ENCODE results near the gene SLC38A7. TPM values are rescaled to one million over a fixed set of nuclear protein-coding genes. Genes with fewer than 3 reads are reported as not detected.

SLC38A7 gene
- total RNA-seq, 2 experiments from 2014 or later: 5.3 to 5.6 TPM

DNA sequence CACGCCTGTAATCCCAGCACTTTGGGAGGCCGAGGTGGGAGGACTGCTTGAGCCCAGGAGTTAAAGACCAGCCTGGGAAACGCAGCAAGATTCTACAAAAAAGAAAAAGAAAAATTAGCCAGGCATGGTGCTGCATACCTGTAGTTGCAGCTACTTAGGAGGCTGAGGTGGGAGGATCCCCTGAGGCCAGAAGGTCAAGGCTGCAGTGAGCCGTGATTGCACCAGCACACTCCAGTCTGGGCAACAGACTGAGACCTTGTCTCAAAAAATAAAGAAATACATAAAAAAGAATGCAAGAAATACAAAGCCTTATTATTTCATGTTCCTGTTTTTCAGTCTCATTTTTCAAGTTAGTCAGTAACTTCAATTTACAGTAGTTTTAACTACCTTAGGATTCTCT, 49.1 kb downstream of the SLC38A7 start:
- Histone ChIP-seq H3K27ac (ENCODE audit: low read depth in 1 of 2, low read length in 2 of 2) (no peak overlapping the region), H3K4me3 (ENCODE audit: low read length) (no peak overlapping the region), H3K27me3 (ENCODE audit: control insufficient read depth in 1 of 2, insufficient read depth in 2 of 2, low read length in 2 of 2) (no peaks in the 10 kb centered on the region), H3K36me3 (ENCODE audit: insufficient read depth, low read length) (no peaks in the 10 kb centered on the region), H3K4me1 (ENCODE audit: insufficient read depth, low read length) (peaks cover 4% of the 10 kb centered on the region), H3K9me3 (ENCODE audit: control insufficient read depth in 1 of 2, insufficient read depth in 1 of 2, low read length in 2 of 2) (no peaks in the 10 kb centered on the region)
- TF ChIP-seq, protein P1, sequence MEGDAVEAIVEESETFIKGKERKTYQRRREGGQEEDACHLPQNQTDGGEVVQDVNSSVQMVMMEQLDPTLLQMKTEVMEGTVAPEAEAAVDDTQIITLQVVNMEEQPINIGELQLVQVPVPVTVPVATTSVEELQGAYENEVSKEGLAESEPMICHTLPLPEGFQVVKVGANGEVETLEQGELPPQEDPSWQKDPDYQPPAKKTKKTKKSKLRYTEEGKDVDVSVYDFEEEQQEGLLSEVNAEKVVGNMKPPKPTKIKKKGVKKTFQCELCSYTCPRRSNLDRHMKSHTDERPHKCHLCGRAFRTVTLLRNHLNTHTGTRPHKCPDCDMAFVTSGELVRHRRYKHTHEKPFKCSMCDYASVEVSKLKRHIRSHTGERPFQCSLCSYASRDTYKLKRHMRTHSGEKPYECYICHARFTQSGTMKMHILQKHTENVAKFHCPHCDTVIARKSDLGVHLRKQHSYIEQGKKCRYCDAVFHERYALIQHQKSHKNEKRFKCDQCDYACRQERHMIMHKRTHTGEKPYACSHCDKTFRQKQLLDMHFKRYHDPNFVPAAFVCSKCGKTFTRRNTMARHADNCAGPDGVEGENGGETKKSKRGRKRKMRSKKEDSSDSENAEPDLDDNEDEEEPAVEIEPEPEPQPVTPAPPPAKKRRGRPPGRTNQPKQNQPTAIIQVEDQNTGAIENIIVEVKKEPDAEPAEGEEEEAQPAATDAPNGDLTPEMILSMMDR (IDR thresholded peaks at IDR 0.05): no peak
- ATAC-seq (ENCODE audit: poor library complexity): no peak
- DNase-seq: no peak
- H3K4me1 Mint-ChIP-seq (ENCODE audit: low read depth): peaks cover 2% of the 10 kb centered on the region
- CTCF ChIA-PET: no interaction called here
- H3K36me3 Mint-ChIP-seq (ENCODE audit: low read depth): no peaks in the 10 kb centered on the region
- no peaks in the 10 kb centered on the region for H3K9me3 Mint-ChIP-seq
- POLR2A ChIA-PET: no interaction called here
- H3K27me3 Mint-ChIP-seq: peaks cover 8% of the 10 kb centered on the region
- no peak overlapping the region for H3K4me3 Mint-ChIP-seq
- intact Hi-C loops (cut with DNase I, micrococcal nuclease): loop anchor here in 1 of 2 experiments (2.0 to 10.0 kb wide), 3 partner anchors 47 to 901 kb away; partner anchors contain the start of genes CSNK2A2 and KATNB1
- H3K27ac Mint-ChIP-seq: no peak overlapping the region

DNA sequence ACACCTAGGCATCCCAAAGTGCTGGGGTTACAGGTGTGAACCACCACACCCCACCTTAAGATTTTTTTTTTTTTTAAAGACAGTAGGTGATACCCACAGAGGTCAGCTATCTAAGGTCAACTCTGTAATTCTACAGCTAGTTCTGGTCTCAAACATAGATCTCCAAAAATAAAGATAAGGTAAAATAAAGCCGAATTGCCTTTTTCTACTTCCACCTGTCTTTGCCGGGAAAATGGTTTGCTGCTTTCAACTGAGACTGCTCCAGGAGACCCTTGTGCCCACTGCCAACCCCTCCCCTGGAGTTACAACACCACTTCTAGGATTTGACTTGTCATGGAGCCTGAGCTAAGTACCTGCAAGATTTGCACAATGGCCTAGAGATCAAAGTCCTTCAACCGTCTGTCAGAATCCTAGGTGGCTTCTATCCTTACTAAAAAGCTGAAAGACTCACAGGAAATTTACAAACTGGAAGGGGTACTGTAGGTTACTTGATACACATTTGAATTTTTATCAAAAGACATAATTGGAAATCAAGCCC, 50.2 kb downstream of the SLC38A7 start:
- Mint-ChIP-seq H3K4me1 (ENCODE audit: low read depth) (peaks cover 10% of the 10 kb centered on the region), H3K36me3 (ENCODE audit: low read depth) (peaks cover 11% of the 10 kb centered on the region), H3K27ac (no peak overlapping the region), H3K9me3 (no peaks in the 10 kb centered on the region), H3K4me3 (no peak overlapping the region), H3K27me3 (peaks cover 8% of the 10 kb centered on the region)
- H3K4me3 ChIP-seq (ENCODE audit: low read length): no peak overlapping the region
- POLR2A ChIA-PET: no interaction called here
- no peaks in the 10 kb centered on the region for H3K36me3 ChIP-seq (ENCODE audit: insufficient read depth, low read length)
- TF ChIP-seq, protein P1 (IDR thresholded peaks at IDR 0.05): no peak
- CTCF ChIA-PET: no interaction called here
- peaks cover 10% of the 10 kb centered on the region for H3K4me1 ChIP-seq (ENCODE audit: insufficient read depth, low read length)
- H3K27ac ChIP-seq (ENCODE audit: low read depth in 1 of 2, low read length in 2 of 2): no peak overlapping the region
- H3K27me3 ChIP-seq (ENCODE audit: control insufficient read depth in 1 of 2, insufficient read depth in 2 of 2, low read length in 2 of 2): no peaks in the 10 kb centered on the region
- intact Hi-C loops (cut with DNase I, micrococcal nuclease): loop anchor here in 1 of 2 experiments (2.0 to 10.0 kb wide), 5 partner anchors 48 to 900 kb away; partner anchors contain the start of genes CSNK2A2, GOT2 and KATNB1
- DNase-seq: no peak
- no peaks in the 10 kb centered on the region for H3K9me3 ChIP-seq (ENCODE audit: control insufficient read depth in 1 of 2, insufficient read depth in 1 of 2, low read length in 2 of 2)
- no peak for ATAC-seq (ENCODE audit: poor library complexity)

DNA sequence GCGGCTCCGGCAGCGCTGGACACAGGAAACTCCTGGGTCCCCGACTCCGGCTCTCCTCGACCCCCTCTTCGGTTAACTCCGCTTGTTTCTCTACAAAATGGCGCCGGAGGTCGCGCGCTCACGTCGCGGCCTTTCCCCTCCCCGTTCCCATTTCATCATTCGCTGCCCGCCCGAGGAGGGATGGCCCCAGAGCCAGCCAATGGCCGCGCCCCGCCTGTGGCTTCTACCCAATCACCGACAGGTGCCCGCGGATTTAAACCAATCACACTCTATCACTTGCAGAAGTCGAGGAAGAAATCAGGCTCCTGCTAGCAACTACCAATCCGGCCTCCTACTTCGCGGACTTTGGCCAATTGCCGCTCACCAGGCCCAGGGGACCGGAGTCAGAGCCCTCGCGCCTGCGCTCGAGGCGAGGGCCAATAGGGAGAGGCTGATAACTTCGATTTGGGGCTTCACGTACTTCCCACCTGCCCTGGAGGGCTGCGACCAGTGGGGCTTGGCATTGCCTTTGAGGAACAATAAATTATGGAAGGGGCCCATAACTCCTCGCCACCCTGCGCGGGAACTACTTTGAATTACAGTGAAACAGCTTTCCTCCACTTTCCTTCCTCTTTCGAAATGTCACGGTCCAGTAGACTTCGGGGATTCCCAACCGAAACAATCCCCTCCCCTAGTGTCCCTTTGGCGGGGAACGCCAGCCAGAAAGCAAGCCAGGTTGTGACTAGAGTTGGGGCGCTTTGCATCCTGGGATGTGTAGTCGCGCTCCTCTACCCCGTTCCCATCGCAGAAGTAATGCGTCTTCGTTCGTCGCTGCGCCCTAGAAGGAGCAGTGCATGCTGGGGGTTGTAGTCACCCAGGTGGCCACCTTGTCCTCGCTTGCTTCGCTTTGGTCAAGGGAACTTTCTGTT, 54.6 kb downstream of the SLC38A7 start, which contains the start of gene CNOT1:
Gene CNOT1, minus strand, starts transcription at position 94 of the 908 bp plus-strand sequence. CDS start 30,489 bp downstream, outside the sequence.
- DNase-seq (peak; percentile 94 to 99 (median 97)), ATAC-seq (ENCODE audit: poor library complexity) (peak; percentile 81)
- Mint-ChIP-seq H3K9me3 (no peaks in the 10 kb centered on the region), H3K27me3 (no peaks in the 10 kb centered on the region), H3K4me1 (ENCODE audit: low read depth) (peaks cover 28% of the 10 kb centered on the region), H3K27ac (peak within 1 kb of the TSS; percentile 96), H3K36me3 (ENCODE audit: low read depth) (peaks cover 31% of the 10 kb centered on the region), H3K4me3 (peak within 1 kb of the TSS; percentile 98)
- ChIA-PET POLR2A (interaction anchor here (1.3 kb wide), 1 partner anchor 54 kb away, joined by 7 read pairs; the partner anchor contains the start of gene SLC38A7), CTCF (interaction anchor here (1.1 to 2.1 kb wide), 2 partner anchors 118 to 126 kb away, joined by 3 to 7 read pairs; no protein-coding TSS in a partner anchor)
- peaks cover 37% of the 10 kb centered on the region for H3K4me1 ChIP-seq (ENCODE audit: insufficient read depth, low read length)
- TF ChIP-seq, protein P1 (IDR thresholded peaks at IDR 0.05): no peak
- H3K27ac ChIP-seq (ENCODE audit: low read depth in 1 of 2, low read length in 2 of 2): peak within 1 kb of the TSS; percentile 99 to 100
- intact Hi-C loops (cut with DNase I, micrococcal nuclease): loop anchor here (1.0 to 10.0 kb wide), 9 partner anchors 54 to 895 kb away; partner anchors contain the start of genes GINS3 (in 2 of the 2), CSNK2A2 (in 1 of the 2), GOT2 (in 1 of the 2) and KATNB1 (in 1 of the 2)
- H3K27me3 ChIP-seq (ENCODE audit: control insufficient read depth in 1 of 2, insufficient read depth in 2 of 2, low read length in 2 of 2): no peaks in the 10 kb centered on the region
- H3K9me3 ChIP-seq (ENCODE audit: control insufficient read depth in 1 of 2, insufficient read depth in 1 of 2, low read length in 2 of 2): no peaks in the 10 kb centered on the region
- H3K36me3 ChIP-seq (ENCODE audit: insufficient read depth, low read length): peaks cover under 1% of the 10 kb centered on the region
- peak within 1 kb of the TSS; percentile 93 for H3K4me3 ChIP-seq (ENCODE audit: low read length)
